Thyroid gland (tissue), 4 donors: ENCODE measurements around the gene KRTAP5-8. TPM values are rescaled to one million over a fixed set of nuclear protein-coding genes. Genes with fewer than 3 reads are reported as not detected.

Source experiments
- DNase-seq, 2 donors: peaks; one replicate each; pipeline ENCODE4 v3.0.0-alpha.2; 2019
- H3K27ac ChIP-seq, 3 donors: fragments of 200-600 bp; sonication (generic); 1 replicate in 2 of 3; 2 replicates in 1 of 3; pipeline ENCODE4 v1.5.1; 2016 to 2019; ENCODE audit warnings: mild to moderate bottlenecking in 1 of 3, moderate library complexity in 1 of 3
- H3K27me3 ChIP-seq: fragments of 200-600 bp; sonication (generic); one replicate; pipeline ENCODE4 v1.5.1; 2019
- H3K36me3 ChIP-seq, 2 donors: fragments of 200-600 bp; sonication (generic); one replicate each; pipeline ENCODE4 v1.5.1; 2016 to 2019
- H3K4me1 ChIP-seq, 2 donors: fragments of 200-600 bp; sonication (generic); one replicate each; pipeline ENCODE4 v1.5.1; 2017 to 2019
- H3K4me3 ChIP-seq, 3 donors: fragments of 200-600 bp; sonication (generic); replicated peaks in 1 of 3; 1 replicate in 2 of 3; 2 replicates in 1 of 3; pipeline ENCODE4 v1.5.1; 2016; ENCODE audit warnings: mild to moderate bottlenecking in 1 of 3
- H3K9me3 ChIP-seq: fragments of 200-600 bp; sonication (generic); one replicate; pipeline ENCODE4 v1.5.1; 2017
- POLR2A ChIP-seq, 2 donors: fragments of 450-650 bp; IDR thresholded peaks; one replicate each; pipeline ENCODE4 v1.6.1; 2017; ENCODE audit warnings: antibody characterized with exemption in 2 of 2, mild to moderate bottlenecking in 2 of 2, moderate library complexity in 1 of 2
- WGBS, 2 donors: methylation state at CpG; one replicate each; pipeline ENCODE4 v1.1.5; 2017; 5-methylcytosine and 5-hydroxymethylcytosine counted together
- intact Hi-C: fragments of 100-400 bp; cut with DNase I; formaldehyde crosslinking; loops from one replicate; pipeline ENCODE4 v1.15.1; 2023
- total RNA-seq, 4 donors: library from RNA; depleted of rRNA; stranded (reverse); fragments of >200 nt; gene quantifications; one replicate each; pipeline ENCODE4 v1.2.3, GENCODE V29; 2016
- TF ChIP-seq, protein P1 (sequence below), 6 experiments: fragments of 200-600 bp in 3 of 6; fragments of 450-650 bp in 3 of 6; sonication (generic) in 3 of 6; IDR thresholded peaks; one replicate each; pipeline ENCODE4 v1.5.1; 2016 to 2019; ENCODE audit warnings: antibody characterized with exemption in 6 of 6, mild to moderate bottlenecking in 2 of 6, inconsistent platforms in 1 of 6, moderate library complexity in 1 of 6

KRTAP5-8 gene
- total RNA-seq, 4 donors from 2014 or later: 0.49 TPM; not detected in 3

- DNase-seq: no peak
- no peaks in the 10 kb centered on the region for H3K27me3 ChIP-seq
- TF ChIP-seq, protein P1, sequence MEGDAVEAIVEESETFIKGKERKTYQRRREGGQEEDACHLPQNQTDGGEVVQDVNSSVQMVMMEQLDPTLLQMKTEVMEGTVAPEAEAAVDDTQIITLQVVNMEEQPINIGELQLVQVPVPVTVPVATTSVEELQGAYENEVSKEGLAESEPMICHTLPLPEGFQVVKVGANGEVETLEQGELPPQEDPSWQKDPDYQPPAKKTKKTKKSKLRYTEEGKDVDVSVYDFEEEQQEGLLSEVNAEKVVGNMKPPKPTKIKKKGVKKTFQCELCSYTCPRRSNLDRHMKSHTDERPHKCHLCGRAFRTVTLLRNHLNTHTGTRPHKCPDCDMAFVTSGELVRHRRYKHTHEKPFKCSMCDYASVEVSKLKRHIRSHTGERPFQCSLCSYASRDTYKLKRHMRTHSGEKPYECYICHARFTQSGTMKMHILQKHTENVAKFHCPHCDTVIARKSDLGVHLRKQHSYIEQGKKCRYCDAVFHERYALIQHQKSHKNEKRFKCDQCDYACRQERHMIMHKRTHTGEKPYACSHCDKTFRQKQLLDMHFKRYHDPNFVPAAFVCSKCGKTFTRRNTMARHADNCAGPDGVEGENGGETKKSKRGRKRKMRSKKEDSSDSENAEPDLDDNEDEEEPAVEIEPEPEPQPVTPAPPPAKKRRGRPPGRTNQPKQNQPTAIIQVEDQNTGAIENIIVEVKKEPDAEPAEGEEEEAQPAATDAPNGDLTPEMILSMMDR (IDR thresholded peaks at IDR 0.05): no peak
- no peak for TF ChIP-seq POLR2A (IDR thresholded peaks at IDR 0.05)
- no peaks in the 10 kb centered on the region for H3K4me1 ChIP-seq
- no peak overlapping the region for H3K4me3 ChIP-seq
- no peak overlapping the region for H3K27ac ChIP-seq
- no peaks in the 10 kb centered on the region for H3K36me3 ChIP-seq
- intact Hi-C loops: no loop called here
- H3K9me3 ChIP-seq: no peaks in the 10 kb centered on the region
These were observed 19.4 kb downstream of the KRTAP5-8 start for GRCh38 chr11:71557257-71557656.

DNA sequence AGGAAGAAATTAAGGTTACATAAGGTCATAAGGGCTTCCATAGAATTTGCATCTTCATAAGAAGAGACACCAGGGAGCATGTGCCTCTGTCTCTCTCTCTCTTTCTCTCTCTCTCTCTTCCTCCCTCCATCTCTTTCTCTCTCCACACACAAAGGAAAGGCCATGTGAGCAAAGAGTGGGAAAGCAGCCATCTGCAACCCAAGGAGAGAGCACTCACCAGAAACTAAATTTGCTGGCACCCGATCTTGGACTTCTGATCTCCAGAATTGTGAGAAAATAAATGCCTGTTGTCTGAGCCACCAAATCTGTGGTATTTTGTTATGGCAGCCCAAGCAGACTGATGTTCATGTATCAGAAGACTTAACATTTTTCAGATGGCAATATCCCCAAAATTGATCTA lies 21.2 kb downstream of the KRTAP5-8 start:
- no peak for DNase-seq
- Histone ChIP-seq H3K4me1 (no peaks in the 10 kb centered on the region), H3K27ac (no peak overlapping the region), H3K9me3 (no peaks in the 10 kb centered on the region), H3K36me3 (no peaks in the 10 kb centered on the region), H3K4me3 (no peak overlapping the region), H3K27me3 (no peaks in the 10 kb centered on the region)
- TF ChIP-seq POLR2A (IDR thresholded peaks at IDR 0.05): no peak
- TF ChIP-seq, protein P1 (IDR thresholded peaks at IDR 0.05): no peak
- intact Hi-C loops: no loop called here
- WGBS, 2 donors: 87 to 88% methylated on average over 1 of the region's 1 CpG

DNA sequence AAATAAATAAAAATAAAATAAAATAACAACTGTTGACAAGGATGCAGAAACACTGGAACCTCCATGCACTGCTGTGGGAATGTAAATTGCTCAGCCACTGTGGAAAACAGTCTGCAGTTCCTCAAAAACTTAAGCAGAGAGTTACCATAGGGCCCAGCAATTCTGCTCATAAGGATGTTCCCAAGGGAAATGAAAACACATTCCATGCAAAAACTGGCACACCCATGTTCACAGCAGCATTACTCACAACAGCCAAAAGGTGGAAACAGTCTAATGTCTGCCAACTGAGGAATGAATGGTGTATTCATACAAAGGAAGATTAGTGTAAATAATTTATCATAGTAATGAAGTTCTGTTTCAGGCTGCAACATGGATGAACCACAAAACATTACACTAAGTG lies 24.3 kb downstream of the KRTAP5-8 start:
- no peak for TF ChIP-seq POLR2A (IDR thresholded peaks at IDR 0.05)
- TF ChIP-seq, protein P1 (IDR thresholded peaks at IDR 0.05): no peak
- H3K27me3 ChIP-seq: no peaks in the 10 kb centered on the region

GRCh38 chr11:71563406-71563805 lies 25.6 kb downstream of the KRTAP5-8 start:
- no peak overlapping the region for H3K27ac ChIP-seq
- WGBS, 2 donors: 20 to 29% methylated on average over 8 of the region's 8 CpGs
- no peaks in the 10 kb centered on the region for H3K4me1 ChIP-seq
- intact Hi-C loops: no loop called here
- TF ChIP-seq, protein P1 (IDR thresholded peaks at IDR 0.05): peak in 2 of 6 experiments; percentile 33 to 34
- TF ChIP-seq POLR2A (IDR thresholded peaks at IDR 0.05): no peak
- no peaks in the 10 kb centered on the region for H3K9me3 ChIP-seq
- no peaks in the 10 kb centered on the region for H3K36me3 ChIP-seq
- DNase-seq: peak in 1 of 2 donors; percentile 11
- no peaks in the 10 kb centered on the region for H3K27me3 ChIP-seq
- H3K4me3 ChIP-seq: no peak overlapping the region

More for the DNA sequence above, 24.3 kb downstream of the KRTAP5-8 start:
- Histone ChIP-seq H3K9me3 (no peaks in the 10 kb centered on the region), H3K4me1 (no peaks in the 10 kb centered on the region), H3K27ac (no peak overlapping the region), H3K36me3 (no peaks in the 10 kb centered on the region), H3K4me3 (no peak overlapping the region)
- intact Hi-C loops: no loop called here
- DNase-seq: no peak

GRCh38 chr11:71564430-71564829 lies 26.6 kb downstream of the KRTAP5-8 start:
- Histone ChIP-seq H3K4me1 (no peaks in the 10 kb centered on the region), H3K4me3 (no peak overlapping the region), H3K27me3 (no peaks in the 10 kb centered on the region), H3K27ac (no peak overlapping the region), H3K36me3 (no peaks in the 10 kb centered on the region), H3K9me3 (no peaks in the 10 kb centered on the region)
- no peak for DNase-seq
- no peak for TF ChIP-seq POLR2A (IDR thresholded peaks at IDR 0.05)
- TF ChIP-seq, protein P1 (IDR thresholded peaks at IDR 0.05): no peak
- 87 to 90% methylated on average over 4 of the region's 4 CpGs for WGBS, 2 donors
- intact Hi-C loops: no loop called here
